ENCODE results near the gene DPY19L1.
"Not testable (repeated sequence)": the region's sequence is repeated elsewhere in the genome, so short reads cannot be mapped to it uniquely, and the experiment has no call there.

The DPY19L1 gene

GRCh38 chr7:35037211-35037525 is at the start of gene DPY19L1:
Gene DPY19L1 (minus strand): TSS chr7:35037485. CDS start chr7:35037394, 91 bp downstream.
- DNase-seq (ENCODE audit: low read depth, low spot score): no peak

- not testable (repeated sequence) for DNase-seq (ENCODE audit: low read depth, low spot score)
These were observed 42.2 kb upstream of the DPY19L1 start for GRCh38 chr7:35079517-35079916.

GRCh38 chr7:35074008-35074407 is 36.7 kb upstream of the DPY19L1 start:
- DNase-seq (ENCODE audit: low read depth, low spot score): not testable (repeated sequence)

- DNase-seq (ENCODE audit: low read depth, low spot score): not testable (repeated sequence)
These were observed 35.9 kb upstream of the DPY19L1 start for GRCh38 chr7:35072950-35073827.

- DNase-seq (ENCODE audit: low read depth, low spot score): not testable (repeated sequence)
These were observed 31.8 kb upstream of the DPY19L1 start for GRCh38 chr7:35069084-35069483.

- not testable (repeated sequence) for DNase-seq (ENCODE audit: low read depth, low spot score)
These were observed 28.1 kb upstream of the DPY19L1 start for GRCh38 chr7:35065382-35065781.

- DNase-seq (ENCODE audit: low read depth, low spot score): not testable (repeated sequence)
These were observed 21.3 kb upstream of the DPY19L1 start for GRCh38 chr7:35058571-35058970.

GRCh38 chr7:35057505-35058451 is 20.5 kb upstream of the DPY19L1 start:
- not testable (repeated sequence) for DNase-seq (ENCODE audit: low read depth, low spot score)

GRCh38 chr7:35055733-35056132 is 18.4 kb upstream of the DPY19L1 start:
- not testable (repeated sequence) for DNase-seq (ENCODE audit: low read depth, low spot score)

- not testable (repeated sequence) for DNase-seq (ENCODE audit: low read depth, low spot score)
These were observed 16.3 kb upstream of the DPY19L1 start for GRCh38 chr7:35053488-35054175.

GRCh38 chr7:35048390-35048789 is 11.1 kb upstream of the DPY19L1 start:
- not testable (repeated sequence) for DNase-seq (ENCODE audit: low read depth, low spot score)

GRCh38 chr7:35047912-35048305 is 10.6 kb upstream of the DPY19L1 start:
- DNase-seq (ENCODE audit: low read depth, low spot score): not testable (repeated sequence)

- not testable (repeated sequence) for DNase-seq (ENCODE audit: low read depth, low spot score)
These were observed 10.1 kb upstream of the DPY19L1 start for GRCh38 chr7:35047263-35047911.

- not testable (repeated sequence) for DNase-seq (ENCODE audit: low read depth, low spot score)
These were observed 6.0 kb upstream of the DPY19L1 start for GRCh38 chr7:35043301-35043700.

- DNase-seq (ENCODE audit: low read depth, low spot score): no peak
These were observed 3.6 kb upstream of the DPY19L1 start for GRCh38 chr7:35040906-35041305.

- DNase-seq (ENCODE audit: low read depth, low spot score): no peak
These were observed 2.1 kb upstream of the DPY19L1 start for GRCh38 chr7:35039343-35039742.

- no peak for DNase-seq (ENCODE audit: low read depth, low spot score)
These were observed 1.1 kb upstream of the DPY19L1 start for GRCh38 chr7:35038354-35038753.

GRCh38 chr7:35037526-35038341 is 449 bp upstream of the DPY19L1 start:
- peak; percentile 65 for DNase-seq (ENCODE audit: low read depth, low spot score)

- DNase-seq (ENCODE audit: low read depth, low spot score): no peak
These were observed 719 bp downstream of the DPY19L1 start for GRCh38 chr7:35036361-35037171.
